Measurements from ENCODE around the gene PRDM2.

PRDM2 gene

GRCh38 chr1:13794231-13795187 lies 94.5 kb downstream of the PRDM2 start:
- Mint-ChIP-seq H3K27me3 (no peaks in the 10 kb centered on the region), H3K4me1 (ENCODE audit: low read depth) (peaks cover 74% of the 10 kb centered on the region), H3K27ac (peak overlapping the region; percentile 83), H3K9me3 (ENCODE audit: low read depth) (no peaks in the 10 kb centered on the region), H3K4me3 (peak overlapping the region; percentile 49), H3K36me3 (peaks cover 13% of the 10 kb centered on the region)

- Mint-ChIP-seq H3K27ac (peak overlapping the region; percentile 72), H3K4me1 (ENCODE audit: low read depth) (peaks cover 61% of the 10 kb centered on the region)
Observed at GRCh38 chr1:13797397-13797796, 97.4 kb downstream of the PRDM2 start.

GRCh38 chr1:13798120-13798519 lies 98.1 kb downstream of the PRDM2 start:
- H3K36me3 Mint-ChIP-seq: peaks cover 11% of the 10 kb centered on the region
- H3K27ac Mint-ChIP-seq: peak overlapping the region; percentile 72
- no peaks in the 10 kb centered on the region for H3K9me3 Mint-ChIP-seq (ENCODE audit: low read depth)
- H3K27me3 Mint-ChIP-seq: no peaks in the 10 kb centered on the region
- no peak overlapping the region for H3K4me3 Mint-ChIP-seq
- peaks cover 54% of the 10 kb centered on the region for H3K4me1 Mint-ChIP-seq (ENCODE audit: low read depth)

More at GRCh38 chr1:13797397-13797796, 97.4 kb downstream of the PRDM2 start:
- H3K9me3 Mint-ChIP-seq (ENCODE audit: low read depth): no peaks in the 10 kb centered on the region
- H3K4me3 Mint-ChIP-seq: no peak overlapping the region
- peaks cover 11% of the 10 kb centered on the region for H3K36me3 Mint-ChIP-seq
- no peaks in the 10 kb centered on the region for H3K27me3 Mint-ChIP-seq

- peaks cover 11% of the 10 kb centered on the region for H3K36me3 Mint-ChIP-seq
- peaks cover 42% of the 10 kb centered on the region for H3K4me1 Mint-ChIP-seq (ENCODE audit: low read depth)
- no peaks in the 10 kb centered on the region for H3K27me3 Mint-ChIP-seq
- no peaks in the 10 kb centered on the region for H3K9me3 Mint-ChIP-seq (ENCODE audit: low read depth)
- no peak overlapping the region for H3K4me3 Mint-ChIP-seq
- no peak overlapping the region for H3K27ac Mint-ChIP-seq
Observed at GRCh38 chr1:13799502-13800283, 99.7 kb downstream of the PRDM2 start.

- Mint-ChIP-seq H3K4me1 (ENCODE audit: low read depth) (peaks cover 30% of the 10 kb centered on the region), H3K36me3 (peaks cover 7% of the 10 kb centered on the region), H3K9me3 (ENCODE audit: low read depth) (no peaks in the 10 kb centered on the region), H3K27ac (no peak overlapping the region), H3K27me3 (no peaks in the 10 kb centered on the region), H3K4me3 (no peak overlapping the region)
Observed at GRCh38 chr1:13801232-13801631, 101.2 kb downstream of the PRDM2 start.

- Mint-ChIP-seq H3K4me3 (no peak overlapping the region), H3K36me3 (peaks cover 6% of the 10 kb centered on the region), H3K27me3 (no peaks in the 10 kb centered on the region), H3K4me1 (ENCODE audit: low read depth) (peaks cover 29% of the 10 kb centered on the region), H3K9me3 (ENCODE audit: low read depth) (no peaks in the 10 kb centered on the region), H3K27ac (no peak overlapping the region)
Observed at GRCh38 chr1:13801655-13802486, 101.9 kb downstream of the PRDM2 start.

GRCh38 chr1:13802782-13803545 lies 103.0 kb downstream of the PRDM2 start:
- Mint-ChIP-seq H3K4me3 (no peak overlapping the region), H3K27ac (peak overlapping the region; percentile 50), H3K9me3 (ENCODE audit: low read depth) (no peaks in the 10 kb centered on the region), H3K36me3 (peaks cover 6% of the 10 kb centered on the region), H3K4me1 (ENCODE audit: low read depth) (peaks cover 19% of the 10 kb centered on the region), H3K27me3 (no peaks in the 10 kb centered on the region)

GRCh38 chr1:13803546-13804239 lies 103.7 kb downstream of the PRDM2 start:
- peaks cover 15% of the 10 kb centered on the region for H3K4me1 Mint-ChIP-seq (ENCODE audit: low read depth)
- peak overlapping the region; percentile 34 for H3K27ac Mint-ChIP-seq
- H3K4me3 Mint-ChIP-seq: no peak overlapping the region
- H3K27me3 Mint-ChIP-seq: no peaks in the 10 kb centered on the region
- H3K9me3 Mint-ChIP-seq (ENCODE audit: low read depth): no peaks in the 10 kb centered on the region
- H3K36me3 Mint-ChIP-seq: peaks cover 8% of the 10 kb centered on the region

GRCh38 chr1:13804240-13804633 lies 104.2 kb downstream of the PRDM2 start:
- H3K27me3 Mint-ChIP-seq: no peaks in the 10 kb centered on the region
- H3K4me3 Mint-ChIP-seq: no peak overlapping the region
- H3K9me3 Mint-ChIP-seq (ENCODE audit: low read depth): no peaks in the 10 kb centered on the region
- H3K27ac Mint-ChIP-seq: no peak overlapping the region
- peaks cover 6% of the 10 kb centered on the region for H3K36me3 Mint-ChIP-seq
- peaks cover 19% of the 10 kb centered on the region for H3K4me1 Mint-ChIP-seq (ENCODE audit: low read depth)

- Mint-ChIP-seq H3K9me3 (ENCODE audit: low read depth) (no peaks in the 10 kb centered on the region), H3K36me3 (peaks cover 6% of the 10 kb centered on the region), H3K4me1 (ENCODE audit: low read depth) (peaks cover 21% of the 10 kb centered on the region), H3K27ac (no peak overlapping the region), H3K27me3 (no peaks in the 10 kb centered on the region), H3K4me3 (no peak overlapping the region)
Observed at GRCh38 chr1:13805431-13805830, 105.4 kb downstream of the PRDM2 start.

- Mint-ChIP-seq H3K9me3 (ENCODE audit: low read depth) (no peaks in the 10 kb centered on the region), H3K4me3 (no peak overlapping the region), H3K27me3 (no peaks in the 10 kb centered on the region), H3K27ac (no peak overlapping the region), H3K36me3 (peaks cover 6% of the 10 kb centered on the region), H3K4me1 (ENCODE audit: low read depth) (peaks cover 22% of the 10 kb centered on the region)
Observed at GRCh38 chr1:13806108-13806507, 106.1 kb downstream of the PRDM2 start.

GRCh38 chr1:13807209-13807608 lies 107.2 kb downstream of the PRDM2 start:
- peaks cover 6% of the 10 kb centered on the region for H3K36me3 Mint-ChIP-seq
- no peaks in the 10 kb centered on the region for H3K27me3 Mint-ChIP-seq
- no peak overlapping the region for H3K4me3 Mint-ChIP-seq
- peaks cover 28% of the 10 kb centered on the region for H3K4me1 Mint-ChIP-seq (ENCODE audit: low read depth)
- H3K9me3 Mint-ChIP-seq (ENCODE audit: low read depth): no peaks in the 10 kb centered on the region
- no peak overlapping the region for H3K27ac Mint-ChIP-seq

GRCh38 chr1:13808729-13809131 lies 108.7 kb downstream of the PRDM2 start:
- Mint-ChIP-seq H3K27ac (no peak overlapping the region), H3K27me3 (no peaks in the 10 kb centered on the region), H3K4me3 (no peak overlapping the region), H3K4me1 (ENCODE audit: low read depth) (peaks cover 29% of the 10 kb centered on the region), H3K9me3 (ENCODE audit: low read depth) (no peaks in the 10 kb centered on the region), H3K36me3 (peaks cover 3% of the 10 kb centered on the region)

Data from activated naive CD8-positive, alpha-beta T cell (primary cell).